Stimulated activated CD4-positive, alpha-beta T cell treated with anti-CD3 and anti-CD28 coated beads, Interleukin-1b, Interleukin-23, amount 100 ng/mL, for 24 hours (primary cell): Measurements from ENCODE around the gene KICS2.
"Not testable (repeated sequence)": the region's sequence is repeated elsewhere in the genome, so short reads cannot be mapped to it uniquely, and the experiment has no call there.

Source experiments
- DNase-seq, 4 experiments: peaks; one replicate each; pipeline ENCODE4 v3.0.0-alpha.2; 2020; ENCODE audit warnings: low read depth in 4 of 4, low spot score in 1 of 4

KICS2 gene

GRCh38 chr12:64217643-64218042 is 4.5 kb downstream of the KICS2 start:
- not testable (repeated sequence) for DNase-seq

- no peak for DNase-seq
Measured at GRCh38 chr12:64216239-64216638, 5.9 kb downstream of the KICS2 start.

GRCh38 chr12:64212119-64212746 is 9.9 kb downstream of the KICS2 start:
- no peak for DNase-seq

- DNase-seq = no peak
Measured at GRCh38 chr12:64207453-64207852, 14.6 kb downstream of the KICS2 start.

GRCh38 chr12:64205542-64205941 is 16.6 kb downstream of the KICS2 start:
- no peak for DNase-seq

- no peak for DNase-seq
Measured at GRCh38 chr12:64203775-64204174, 18.3 kb downstream of the KICS2 start.

- no peak for DNase-seq
Measured at GRCh38 chr12:64203036-64203435, 19.1 kb downstream of the KICS2 start.

GRCh38 chr12:64195841-64196240 is 26.3 kb downstream of the KICS2 start:
- not testable (repeated sequence) for DNase-seq

GRCh38 chr12:64194333-64195149 is 27.6 kb downstream of the KICS2 start:
- DNase-seq = no peak

- DNase-seq = no peak
Measured at GRCh38 chr12:64193931-64194330, 28.2 kb downstream of the KICS2 start.

- no peak for DNase-seq
Measured at GRCh38 chr12:64192644-64193444, 29.3 kb downstream of the KICS2 start.

- DNase-seq = no peak
Measured at GRCh38 chr12:64190140-64190539, 32.0 kb downstream of the KICS2 start.

GRCh38 chr12:64189530-64189929 is 32.6 kb downstream of the KICS2 start:
- DNase-seq = no peak

- no peak for DNase-seq
Measured at GRCh38 chr12:64187794-64188193, 34.3 kb downstream of the KICS2 start.

GRCh38 chr12:64187370-64187769 is 34.7 kb downstream of the KICS2 start:
- DNase-seq = no peak

GRCh38 chr12:64186789-64187188 is 35.3 kb downstream of the KICS2 start:
- no peak for DNase-seq

- DNase-seq = no peak
Measured at GRCh38 chr12:64184216-64184615, 37.9 kb downstream of the KICS2 start.

- DNase-seq = no peak
Measured at GRCh38 chr12:64181430-64182291, 40.4 kb downstream of the KICS2 start.

- no peak for DNase-seq
Measured at GRCh38 chr12:64180951-64181350, 41.1 kb downstream of the KICS2 start.

GRCh38 chr12:64178122-64178521 is 44.0 kb downstream of the KICS2 start:
- no peak for DNase-seq

GRCh38 chr12:64177001-64177400 is 45.1 kb downstream of the KICS2 start:
- DNase-seq = no peak
